Lower lobe of right lung (tissue), 2 donors: ENCODE measurements around the gene CRTAP. TPM values are rescaled to one million over a fixed set of nuclear protein-coding genes. Genes with fewer than 3 reads are reported as not detected.

Experiments used
- ATAC-seq, 2 donors: fragments of 200-7000 bp; cut with Tn5 transposase; one replicate each; pipeline ENCODE4 v1.9.1; 2020 to 2022; ENCODE audit warnings: mild to moderate bottlenecking in 2 of 2, moderate library complexity in 2 of 2
- DNase-seq: peaks from one replicate; pipeline ENCODE4 v3.0.0-alpha.2; 2020
- H3K27ac ChIP-seq: fragments of 200-600 bp; one replicate; pipeline ENCODE4 v1.8.0; 2022
- H3K27me3 ChIP-seq: fragments of 200-600 bp; one replicate; pipeline ENCODE4 v1.8.0; 2022; ENCODE audit warnings: low read depth
- H3K36me3 ChIP-seq: fragments of 200-600 bp; one replicate; pipeline ENCODE4 v1.8.0; 2022; ENCODE audit warnings: mild to moderate bottlenecking
- H3K4me1 ChIP-seq: fragments of 200-600 bp; one replicate; pipeline ENCODE4 v1.8.0; 2022
- H3K4me3 ChIP-seq: fragments of 200-600 bp; one replicate; pipeline ENCODE4 v1.8.0; 2022; ENCODE audit warnings: mild to moderate bottlenecking
- H3K9me3 ChIP-seq: fragments of 200-600 bp; one replicate; pipeline ENCODE4 v1.8.0; 2022
- CTCF ChIP-seq: fragments of 200-600 bp; IDR thresholded peaks from one replicate; pipeline ENCODE4 v1.8.0; 2022; ENCODE audit warnings: antibody characterized with exemption, mild to moderate bottlenecking
- intact Hi-C: fragments of 100-400 bp; cut with DNase I; formaldehyde crosslinking; loops from one replicate; pipeline ENCODE4 v1.11.0; 2022
- total RNA-seq: library from RNA; stranded (reverse); fragmentation: NEBNext Ultra II Directional; extraction: Animal tissue kit (Norgen Biotek cat#: 25700); gene quantifications from one replicate; pipeline ENCODE4 v1.2.1, GENCODE V29; 2021
- donor health status: DM: no; HTN: yes; CAD: no; lungs with severe emphysema.

CRTAP gene
- total RNA-seq, 1 donor from 2014 or later: 213 TPM

GRCh38 chr3:33187368-33187634, 73.5 kb downstream of the CRTAP start:
- ATAC-seq: no peak

GRCh38 chr3:33194303-33194702, 80.5 kb downstream of the CRTAP start:
- Histone ChIP-seq H3K27me3 (no peaks in the 10 kb centered on the region), H3K9me3 (no peaks in the 10 kb centered on the region), H3K36me3 (no peaks in the 10 kb centered on the region), H3K4me1 (no peaks in the 10 kb centered on the region), H3K4me3 (no peak overlapping the region), H3K27ac (no peak overlapping the region)
- no peak for TF ChIP-seq CTCF
- intact Hi-C loops: no loop called here
- DNase-seq (no peak), ATAC-seq (peak; percentile 11 to 88)

More at GRCh38 chr3:33187368-33187634, 73.5 kb downstream of the CRTAP start:
- Histone ChIP-seq H3K4me1 (no peaks in the 10 kb centered on the region), H3K27ac (no peak overlapping the region), H3K27me3 (no peaks in the 10 kb centered on the region), H3K4me3 (no peak overlapping the region), H3K36me3 (no peaks in the 10 kb centered on the region), H3K9me3 (no peaks in the 10 kb centered on the region)
- no peak for TF ChIP-seq CTCF
- DNase-seq: no peak
- intact Hi-C loops: no loop called here

GRCh38 chr3:33196538-33196937, 82.7 kb downstream of the CRTAP start:
- no peak overlapping the region for H3K27ac ChIP-seq
- H3K36me3 ChIP-seq: no peaks in the 10 kb centered on the region
- DNase-seq (no peak), ATAC-seq (no peak)
- intact Hi-C loops: no loop called here
- H3K27me3 ChIP-seq: no peaks in the 10 kb centered on the region
- H3K4me1 ChIP-seq: no peaks in the 10 kb centered on the region
- no peak overlapping the region for H3K4me3 ChIP-seq
- no peak for TF ChIP-seq CTCF
- H3K9me3 ChIP-seq: no peaks in the 10 kb centered on the region

Other genes with a start within 250 kb of the CRTAP start
- 0.92 TPM for gene CCR4, start 162.4 kb upstream of the CRTAP start, total RNA-seq
- gene GLB1, start 16.9 kb upstream of the CRTAP start, total RNA-seq: 89.7 TPM
- 20.0 TPM for gene TMPPE, start 16.9 kb upstream of the CRTAP start, total RNA-seq
- 1.9 TPM for gene SUSD5, start 104.8 kb downstream of the CRTAP start, total RNA-seq
- 8.1 TPM for gene FBXL2, start 163.4 kb downstream of the CRTAP start, total RNA-seq